Loucy (cell line): ENCODE measurements around the gene SPRR5.

ENCODE experiments used
- H2AFZ ChIP-seq: fragments of 200-600 bp; sonication (generic); 2 replicates; pipeline ENCODE4 v1.6.0; 2016; ENCODE audit warnings: antibody characterized with exemption, mild to moderate bottlenecking, low read length, moderate library complexity
- H3F3A ChIP-seq: fragments of 200-600 bp; 2 replicates; pipeline ENCODE4 v1.6.0; 2016; ENCODE audit warnings: antibody characterized with exemption, low read depth, mild to moderate bottlenecking
- H3K27me3 ChIP-seq: fragments of 200-600 bp; sonication (generic); 2 replicates; pipeline ENCODE4 v1.6.1; 2014; ENCODE audit warnings: low read length, mild to moderate bottlenecking; ENCODE audit not compliant: insufficient read depth, poor library complexity, severe bottlenecking
- H3K36me3 ChIP-seq: fragments of 200-600 bp; sonication (generic); 2 replicates; pipeline ENCODE4 v1.6.1; 2016; ENCODE audit warnings: low read length; ENCODE audit not compliant: insufficient read depth
- H3K4me1 ChIP-seq: fragments of 200-600 bp; sonication (generic); 2 replicates; pipeline ENCODE4 v1.5.1; 2014; ENCODE audit warnings: low read length, mild to moderate bottlenecking; ENCODE audit not compliant: insufficient read depth, poor library complexity, severe bottlenecking
- H3K4me2 ChIP-seq: fragments of 200-600 bp; sonication (generic); 2 replicates; pipeline ENCODE4 v1.6.0; 2014; ENCODE audit warnings: antibody characterized with exemption, low read length, low read depth, mild to moderate bottlenecking; ENCODE audit not compliant: poor library complexity, severe bottlenecking
- H3K4me3 ChIP-seq: fragments of 200-600 bp; sonication (generic); 2 replicates; pipeline ENCODE4 v1.5.1; 2014; ENCODE audit warnings: low read length, mild to moderate bottlenecking, mixed read lengths; ENCODE audit not compliant: poor library complexity, severe bottlenecking
- H3K79me2 ChIP-seq: fragments of 200-600 bp; sonication (generic); 2 replicates; pipeline ENCODE4 v1.6.1; 2014; ENCODE audit warnings: low read length; ENCODE audit not compliant: insufficient read depth
- H3K9ac ChIP-seq: fragments of 200-600 bp; sonication (generic); 2 replicates; pipeline ENCODE4 v1.6.0; 2014; ENCODE audit warnings: mild to moderate bottlenecking, low read depth, low read length, moderate library complexity; ENCODE audit not compliant: poor library complexity, severe bottlenecking
- H3K9me2 ChIP-seq: fragments of 200-600 bp; sonication (generic); replicated peaks from 2 replicates; pipeline ENCODE4 v1.6.1; 2016; ENCODE audit warnings: low read depth, low read length, mixed read lengths
- H3K9me3 ChIP-seq: fragments of 200-600 bp; sonication (generic); 2 replicates; pipeline ENCODE4 v1.6.1; 2014; ENCODE audit warnings: mild to moderate bottlenecking, antibody characterized with exemption, low read length, low read depth; ENCODE audit not compliant: insufficient read depth
- H4K20me1 ChIP-seq: fragments of 200-600 bp; sonication (generic); 2 replicates; pipeline ENCODE4 v1.6.0; 2014; ENCODE audit warnings: antibody characterized with exemption, low read length, mild to moderate bottlenecking; ENCODE audit not compliant: insufficient read depth, poor library complexity, severe bottlenecking
- EZH2phosphoT487 ChIP-seq: fragments of 200-600 bp; IDR thresholded peaks from 2 replicates; pipeline ENCODE4 v1.6.1; 2018; ENCODE audit warnings: antibody characterized with exemption, mild to moderate bottlenecking, moderate library complexity, borderline replicate concordance
- TF ChIP-seq, protein P1 (sequence below): fragments of 200-600 bp; sonication (generic); conservative IDR thresholded peaks from 2 replicates; pipeline ENCODE4 v1.5.1; 2014; ENCODE audit warnings: mild to moderate bottlenecking, antibody characterized with exemption, low read length

The SPRR5 gene

GRCh38 chr1:152969036-152969435 lies 22.0 kb downstream of the SPRR5 start:
- no peaks in the 10 kb centered on the region for H3K9me2 ChIP-seq
- no peak overlapping the region for H2AFZ ChIP-seq
- H3K4me2 ChIP-seq, result no peak overlapping the region

DNA sequence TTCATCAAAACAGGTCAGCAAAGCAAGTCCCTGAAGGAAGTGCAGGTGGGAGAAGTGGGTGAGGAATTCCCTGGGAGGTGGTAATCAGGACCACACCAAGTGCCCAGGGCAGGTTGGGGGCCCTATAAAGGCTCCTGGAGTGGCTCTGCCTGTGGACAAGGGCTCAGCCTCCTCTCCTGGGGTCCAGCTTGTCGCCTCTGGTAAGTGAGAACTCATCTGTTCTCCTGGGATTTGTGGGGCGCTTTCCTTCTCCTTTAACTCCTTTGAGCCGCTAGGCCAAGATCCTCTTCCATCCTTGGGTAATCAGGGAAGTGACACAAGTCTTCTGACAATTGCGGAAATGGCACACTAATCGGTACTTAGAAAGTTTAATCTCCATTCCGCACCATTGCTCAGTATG lies 23.5 kb downstream of the SPRR5 start, which contains the start of gene SPRR4:
TSS of gene SPRR4 (plus strand) at position 154 of the 400 bp plus-strand sequence. CDS start 1,243 bp downstream, outside the sequence.
- H3K4me2 ChIP-seq, result no peak within 1 kb of the TSS

More at GRCh38 chr1:152969036-152969435, 22.0 kb downstream of the SPRR5 start:
- Histone ChIP-seq H3K4me3 (no peak overlapping the region), H3K36me3 (no peaks in the 10 kb centered on the region), H3K9ac (no peak overlapping the region), H3F3A (no peaks in the 10 kb centered on the region), H3K79me2 (no peaks in the 10 kb centered on the region), H3K9me3 (no peaks in the 10 kb centered on the region), H4K20me1 (no peaks in the 10 kb centered on the region), H3K4me1 (no peaks in the 10 kb centered on the region), H3K27me3 (peaks cover 13% of the 10 kb centered on the region)
- TF ChIP-seq, protein P1, sequence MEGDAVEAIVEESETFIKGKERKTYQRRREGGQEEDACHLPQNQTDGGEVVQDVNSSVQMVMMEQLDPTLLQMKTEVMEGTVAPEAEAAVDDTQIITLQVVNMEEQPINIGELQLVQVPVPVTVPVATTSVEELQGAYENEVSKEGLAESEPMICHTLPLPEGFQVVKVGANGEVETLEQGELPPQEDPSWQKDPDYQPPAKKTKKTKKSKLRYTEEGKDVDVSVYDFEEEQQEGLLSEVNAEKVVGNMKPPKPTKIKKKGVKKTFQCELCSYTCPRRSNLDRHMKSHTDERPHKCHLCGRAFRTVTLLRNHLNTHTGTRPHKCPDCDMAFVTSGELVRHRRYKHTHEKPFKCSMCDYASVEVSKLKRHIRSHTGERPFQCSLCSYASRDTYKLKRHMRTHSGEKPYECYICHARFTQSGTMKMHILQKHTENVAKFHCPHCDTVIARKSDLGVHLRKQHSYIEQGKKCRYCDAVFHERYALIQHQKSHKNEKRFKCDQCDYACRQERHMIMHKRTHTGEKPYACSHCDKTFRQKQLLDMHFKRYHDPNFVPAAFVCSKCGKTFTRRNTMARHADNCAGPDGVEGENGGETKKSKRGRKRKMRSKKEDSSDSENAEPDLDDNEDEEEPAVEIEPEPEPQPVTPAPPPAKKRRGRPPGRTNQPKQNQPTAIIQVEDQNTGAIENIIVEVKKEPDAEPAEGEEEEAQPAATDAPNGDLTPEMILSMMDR, result no peak
- TF ChIP-seq EZH2phosphoT487, result no peak

GRCh38 chr1:152972196-152972886 lies 25.3 kb downstream of the SPRR5 start:
- Histone ChIP-seq H3K4me3 (no peak overlapping the region), H3K4me2 (no peak overlapping the region), H3K27me3 (peaks cover 8% of the 10 kb centered on the region)

More for the DNA sequence above, 23.5 kb downstream of the SPRR5 start, which contains the start of gene SPRR4:
- H3K79me2 ChIP-seq, result no peaks in the 10 kb centered on the region
- no peaks in the 10 kb centered on the region for H3K4me1 ChIP-seq
- H3K4me3 ChIP-seq, result no peak within 1 kb of the TSS
- no peaks in the 10 kb centered on the region for H3K36me3 ChIP-seq
- no peaks in the 10 kb centered on the region for H3K9me3 ChIP-seq
- H4K20me1 ChIP-seq, result no peaks in the 10 kb centered on the region
- TF ChIP-seq, protein P1, result no peak
- no peak for TF ChIP-seq EZH2phosphoT487
- no peaks in the 10 kb centered on the region for H3F3A ChIP-seq
- H3K27me3 ChIP-seq, result peaks cover 13% of the 10 kb centered on the region
- no peak within 1 kb of the TSS for H3K9ac ChIP-seq
- no peak within 1 kb of the TSS for H2AFZ ChIP-seq
- no peaks in the 10 kb centered on the region for H3K9me2 ChIP-seq

More at GRCh38 chr1:152972196-152972886, 25.3 kb downstream of the SPRR5 start:
- Histone ChIP-seq H3K9ac (no peak overlapping the region), H3K36me3 (no peaks in the 10 kb centered on the region), H3F3A (no peaks in the 10 kb centered on the region), H3K79me2 (no peaks in the 10 kb centered on the region), H2AFZ (no peak overlapping the region), H3K9me2 (no peaks in the 10 kb centered on the region), H3K4me1 (no peaks in the 10 kb centered on the region), H3K9me3 (no peaks in the 10 kb centered on the region), H4K20me1 (no peaks in the 10 kb centered on the region)
- TF ChIP-seq, protein P1, result no peak
- no peak for TF ChIP-seq EZH2phosphoT487
